ENCODE results near the gene FAM78B. TPM values are rescaled to one million over a fixed set of nuclear protein-coding genes. Genes with fewer than 3 reads are reported as not detected.

Gene FAM78B
- total RNA-seq, 1 experiment from 2014 or later, result 0.41 TPM

GRCh38 chr1:166122873-166123466 is 43.8 kb downstream of the FAM78B start:
- peaks cover 2% of the 10 kb centered on the region; the same call in 1 of the 2 replicates for H3K27me3 ChIP-seq (ENCODE audit: control insufficient read depth, insufficient read depth, low read length)
- H3K36me3 ChIP-seq (ENCODE audit: control insufficient read depth, insufficient read depth, low read length), result no peaks in the 10 kb centered on the region
- ChIA-PET CTCF (no interaction called here), POLR2A (no interaction called here)
- BruUV-seq (replicated peaks), result no TSS peak
- H3K4me1 ChIP-seq (ENCODE audit: control insufficient read depth, insufficient read depth, low read length), result no peaks in the 10 kb centered on the region
- TF ChIP-seq TCF7L2 (IDR thresholded peaks at IDR 0.05; ENCODE audit: low read depth, low read length), result no peak
- H3K9me3 ChIP-seq (ENCODE audit: control insufficient read depth, insufficient read depth, low read depth, low read length), result no peaks in the 10 kb centered on the region
- intact Hi-C loops (cut with micrococcal nuclease; ENCODE audit: unreplicated experiment) (no loop called here), in situ Hi-C loops (cut with HindIII; ENCODE audit: low pct_unique_long_range_greater_than_20kb, low sequenced_read_pairs) (no loop called here)
- ATAC-seq (no peak), DNase-seq (ENCODE audit: low read depth, low spot score) (no peak)
- no peak overlapping the region for H3K4me3 ChIP-seq (ENCODE audit: low read depth in 2 of 2, low read length in 2 of 2)
- H3K27ac ChIP-seq (ENCODE audit: low read length), result no peak overlapping the region

GRCh38 chr1:166121010-166121409 is 45.8 kb downstream of the FAM78B start:
- no peak overlapping the region for H3K27ac ChIP-seq (ENCODE audit: low read length)
- in situ Hi-C loops (cut with HindIII; ENCODE audit: low pct_unique_long_range_greater_than_20kb, low sequenced_read_pairs) (no loop called here), intact Hi-C loops (cut with micrococcal nuclease; ENCODE audit: unreplicated experiment) (no loop called here)
- no peak for TF ChIP-seq POLR2AphosphoS5 (IDR thresholded peaks at IDR 0.05; ENCODE audit: low read depth, low read length)
- TF ChIP-seq REST (IDR thresholded peaks at IDR 0.05; ENCODE audit: insufficient read depth in 1 of 2, low read depth in 2 of 2, low read length in 1 of 2), result no peak
- no peak for TF ChIP-seq CTCF (IDR thresholded peaks at IDR 0.05)
- no peak for TF ChIP-seq TCF7L2 (IDR thresholded peaks at IDR 0.05; ENCODE audit: low read depth, low read length)
- no peak for TF ChIP-seq SIN3A (IDR thresholded peaks at IDR 0.05; ENCODE audit: borderline replicate concordance, insufficient read depth, low read depth, low read length)
- POLR2A ChIA-PET, result no interaction called here
- no TSS peak for BruUV-seq (replicated peaks)
- no peak for DNase-seq (ENCODE audit: low read depth, low spot score)
- no peaks in the 10 kb centered on the region for H3K36me3 ChIP-seq (ENCODE audit: control insufficient read depth, insufficient read depth, low read length)
- H3K9me3 ChIP-seq (ENCODE audit: control insufficient read depth, insufficient read depth, low read depth, low read length), result no peaks in the 10 kb centered on the region
- no peak for ATAC-seq
- peaks cover 2% of the 10 kb centered on the region; the same call in 1 of the 2 replicates for H3K27me3 ChIP-seq (ENCODE audit: control insufficient read depth, insufficient read depth, low read length)
- CTCF ChIA-PET, result no interaction called here
- H3K4me3 ChIP-seq (ENCODE audit: low read depth in 2 of 2, low read length in 2 of 2), result no peak overlapping the region
- no peaks in the 10 kb centered on the region for H3K4me1 ChIP-seq (ENCODE audit: control insufficient read depth, insufficient read depth, low read length)

- no peak for ATAC-seq
- no peak for TF ChIP-seq TCF7L2 (IDR thresholded peaks at IDR 0.05; ENCODE audit: low read depth, low read length)
- no peak for TF ChIP-seq CTCF (IDR thresholded peaks at IDR 0.05)
- no peak for TF ChIP-seq POLR2AphosphoS5 (IDR thresholded peaks at IDR 0.05; ENCODE audit: low read depth, low read length)
- TF ChIP-seq SIN3A (IDR thresholded peaks at IDR 0.05; ENCODE audit: borderline replicate concordance, insufficient read depth, low read depth, low read length), result no peak
- no peak for TF ChIP-seq REST (IDR thresholded peaks at IDR 0.05; ENCODE audit: insufficient read depth in 1 of 2, low read depth in 2 of 2, low read length in 1 of 2)
- CTCF ChIA-PET, result no interaction called here
Measured at GRCh38 chr1:166120281-166120680, 46.5 kb downstream of the FAM78B start.

More at GRCh38 chr1:166120281-166120680, 46.5 kb downstream of the FAM78B start:
- intact Hi-C loops (cut with micrococcal nuclease; ENCODE audit: unreplicated experiment) (no loop called here), in situ Hi-C loops (cut with HindIII; ENCODE audit: low pct_unique_long_range_greater_than_20kb, low sequenced_read_pairs) (no loop called here)
- Histone ChIP-seq H3K4me3 (ENCODE audit: low read depth in 2 of 2, low read length in 2 of 2) (no peak overlapping the region), H3K9me3 (ENCODE audit: control insufficient read depth, insufficient read depth, low read depth, low read length) (no peaks in the 10 kb centered on the region), H3K27me3 (ENCODE audit: control insufficient read depth, insufficient read depth, low read length) (peaks cover 2% of the 10 kb centered on the region; the same call in 1 of the 2 replicates), H3K4me1 (ENCODE audit: control insufficient read depth, insufficient read depth, low read length) (no peaks in the 10 kb centered on the region), H3K27ac (ENCODE audit: low read length) (no peak overlapping the region), H3K36me3 (ENCODE audit: control insufficient read depth, insufficient read depth, low read length) (no peaks in the 10 kb centered on the region)
- no peak for DNase-seq (ENCODE audit: low read depth, low spot score)
- no TSS peak for BruUV-seq (replicated peaks)
- POLR2A ChIA-PET, result no interaction called here
